ENCODE data around the gene NIPA2.

The NIPA2 gene

DNA sequence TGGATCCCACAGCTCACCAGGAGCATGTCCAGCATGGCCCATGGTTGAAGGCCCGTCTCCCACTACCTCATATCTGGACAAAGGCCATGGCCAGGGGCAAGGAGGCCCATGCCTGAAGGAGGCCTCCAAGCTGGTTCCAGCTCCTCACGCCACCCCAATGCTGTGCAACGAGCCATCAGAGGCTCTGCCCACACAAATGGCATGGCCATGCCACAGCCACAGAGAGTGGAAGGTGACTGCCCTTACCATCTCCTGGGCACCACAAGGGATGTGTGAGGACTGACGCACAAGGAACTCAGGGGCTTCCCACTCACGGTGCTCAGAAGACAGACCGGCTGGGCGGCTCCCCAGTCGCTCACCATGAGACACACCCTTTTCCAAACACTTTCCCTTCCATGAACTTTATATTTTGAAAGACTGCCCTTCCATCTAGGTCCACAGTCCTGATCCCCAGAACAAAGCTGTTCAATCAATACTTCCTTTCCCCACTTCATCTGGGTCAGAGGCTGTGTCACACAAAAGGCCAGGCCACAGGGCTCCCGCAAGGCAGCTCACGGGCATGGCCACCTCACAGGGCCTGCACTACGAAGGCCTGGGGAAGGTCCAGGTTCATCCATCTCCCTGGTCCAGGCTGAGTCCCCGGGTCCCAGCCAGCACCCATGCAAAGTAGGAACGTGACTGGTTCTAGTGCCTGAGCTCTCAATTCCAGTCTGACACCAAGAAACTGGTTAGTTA is 75.3 kb downstream of the NIPA2 start:
- peaks cover 16% of the 10 kb centered on the region for H3K36me3 ChIP-seq (ENCODE audit: insufficient read depth, low read length)
- no peak overlapping the region for H3K4me3 ChIP-seq (ENCODE audit: low read depth, low read length)
- H3K4me1 ChIP-seq (ENCODE audit: control insufficient read depth, insufficient read depth, low read length, unreplicated experiment): peaks cover 9% of the 10 kb centered on the region
- no peaks in the 10 kb centered on the region for H3K79me2 ChIP-seq (ENCODE audit: control insufficient read depth, insufficient read depth, low read length, unreplicated experiment)
- no peaks in the 10 kb centered on the region for H3K27me3 ChIP-seq (ENCODE audit: insufficient read depth, low read length)
- H3K27ac ChIP-seq (ENCODE audit: low read depth, low read length): no peak overlapping the region
- no peak overlapping the region for H2AFZ ChIP-seq (ENCODE audit: low read length, unreplicated experiment)

DNA sequence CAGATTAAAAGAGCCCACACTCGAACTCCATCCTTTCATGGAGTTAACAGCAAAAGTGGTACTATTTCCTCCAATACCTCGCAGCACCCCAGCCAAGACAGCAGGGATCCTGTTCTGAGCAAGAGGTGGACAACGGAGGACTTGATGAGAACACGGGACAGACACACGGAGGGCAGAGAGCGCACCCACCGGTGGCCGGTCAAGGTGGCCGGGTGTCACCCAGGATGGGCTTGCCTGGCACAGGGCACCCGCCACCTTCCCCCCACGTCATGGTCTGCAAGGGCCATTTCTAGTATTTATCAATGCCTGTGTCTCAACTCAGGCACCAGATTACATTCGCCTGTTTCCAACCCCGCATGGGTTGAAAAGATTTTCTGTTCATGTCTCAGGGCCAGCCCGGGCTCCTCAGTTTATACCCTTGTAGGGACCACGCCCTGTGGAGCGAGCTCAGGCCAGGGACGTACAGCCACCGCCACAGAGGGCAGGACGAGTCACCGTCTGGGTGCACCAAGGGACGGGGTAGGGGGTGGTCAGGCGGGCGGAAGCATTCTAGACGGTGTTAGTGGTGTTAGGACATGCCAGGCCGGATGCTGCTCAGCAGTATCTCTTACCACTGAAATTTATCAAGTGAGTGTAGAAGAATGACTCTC is 77.5 kb downstream of the NIPA2 start:
- Histone ChIP-seq H3K27ac (ENCODE audit: low read depth, low read length) (no peak overlapping the region), H2AFZ (ENCODE audit: low read length, unreplicated experiment) (no peak overlapping the region), H3K4me1 (ENCODE audit: control insufficient read depth, insufficient read depth, low read length, unreplicated experiment) (peaks cover 9% of the 10 kb centered on the region), H3K4me3 (ENCODE audit: low read depth, low read length) (no peak overlapping the region), H3K36me3 (ENCODE audit: insufficient read depth, low read length) (peaks cover 10% of the 10 kb centered on the region; the same call in 1 of the 2 replicates), H3K79me2 (ENCODE audit: control insufficient read depth, insufficient read depth, low read length, unreplicated experiment) (no peaks in the 10 kb centered on the region), H3K27me3 (ENCODE audit: insufficient read depth, low read length) (no peaks in the 10 kb centered on the region)

- H3K27ac ChIP-seq (ENCODE audit: low read depth, low read length): no peak overlapping the region
These were observed 78.3 kb downstream of the NIPA2 start for GRCh38 chr15:22916606-22917350.

DNA sequence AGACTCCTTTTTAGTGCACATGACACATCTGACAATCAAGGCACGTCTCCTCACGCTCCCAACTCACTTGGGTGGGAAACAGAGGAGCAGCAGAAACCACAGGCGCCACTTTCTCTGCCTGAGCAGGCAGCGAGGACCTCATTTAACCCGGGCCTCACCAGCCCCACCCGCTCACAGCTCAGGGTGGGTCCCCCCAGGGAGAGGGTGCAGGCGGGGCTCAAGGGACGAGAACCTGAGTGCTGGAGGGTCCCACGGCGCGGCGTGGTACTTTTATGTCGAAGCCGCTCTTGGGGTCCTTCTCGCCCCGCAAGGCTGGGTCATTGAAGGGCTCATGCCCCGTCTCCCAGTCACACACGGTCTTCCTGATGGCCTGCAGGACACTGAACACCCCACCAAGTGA is 79.1 kb downstream of the NIPA2 start:
- H3K4me1 ChIP-seq (ENCODE audit: control insufficient read depth, insufficient read depth, low read length, unreplicated experiment): peaks cover 9% of the 10 kb centered on the region
- no peak overlapping the region for H3K4me3 ChIP-seq (ENCODE audit: low read depth, low read length)
- H3K79me2 ChIP-seq (ENCODE audit: control insufficient read depth, insufficient read depth, low read length, unreplicated experiment): no peaks in the 10 kb centered on the region
- peaks cover 10% of the 10 kb centered on the region; the same call in 1 of the 2 replicates for H3K36me3 ChIP-seq (ENCODE audit: insufficient read depth, low read length)
- no peak overlapping the region for H2AFZ ChIP-seq (ENCODE audit: low read length, unreplicated experiment)
- no peak overlapping the region for H3K27ac ChIP-seq (ENCODE audit: low read depth, low read length)
- H3K27me3 ChIP-seq (ENCODE audit: insufficient read depth, low read length): no peaks in the 10 kb centered on the region

More at GRCh38 chr15:22916606-22917350, 78.3 kb downstream of the NIPA2 start:
- no peak overlapping the region for H3K4me3 ChIP-seq (ENCODE audit: low read depth, low read length)
- no peaks in the 10 kb centered on the region for H3K27me3 ChIP-seq (ENCODE audit: insufficient read depth, low read length)
- peaks cover 10% of the 10 kb centered on the region; the same call in 1 of the 2 replicates for H3K36me3 ChIP-seq (ENCODE audit: insufficient read depth, low read length)
- no peaks in the 10 kb centered on the region for H3K79me2 ChIP-seq (ENCODE audit: control insufficient read depth, insufficient read depth, low read length, unreplicated experiment)
- H3K4me1 ChIP-seq (ENCODE audit: control insufficient read depth, insufficient read depth, low read length, unreplicated experiment): peaks cover 9% of the 10 kb centered on the region
- no peak overlapping the region for H2AFZ ChIP-seq (ENCODE audit: low read length, unreplicated experiment)

Measured in ACC112 (cell line).